ENCODE measurements around the gene GRID1. TPM values are rescaled to one million over a fixed set of nuclear protein-coding genes. Genes with fewer than 3 reads are reported as not detected.

Gene GRID1
- total RNA-seq, 2 donors from 2014 or later, result 0.31 to 1.0 TPM

DNA sequence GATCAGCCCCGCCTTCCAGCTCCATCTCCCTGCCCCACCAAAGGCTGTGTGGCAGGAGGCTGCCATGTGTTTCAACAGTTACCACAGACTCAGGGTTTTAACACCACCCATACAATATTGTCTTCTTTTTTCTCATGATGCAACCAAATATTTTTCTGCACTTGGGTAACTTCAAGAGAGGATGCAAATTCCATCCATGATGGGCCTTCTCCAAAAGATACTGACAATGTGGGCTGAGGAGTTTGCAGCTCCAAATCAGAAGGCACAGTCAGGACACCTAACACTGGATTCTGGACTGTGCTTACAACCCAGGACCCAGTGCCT lies 347.9 kb downstream of the GRID1 start:
- DNase-seq (no peak), ATAC-seq (no peak)
- intact Hi-C loops (cut with DNase I, micrococcal nuclease), result no loop called here

DNA sequence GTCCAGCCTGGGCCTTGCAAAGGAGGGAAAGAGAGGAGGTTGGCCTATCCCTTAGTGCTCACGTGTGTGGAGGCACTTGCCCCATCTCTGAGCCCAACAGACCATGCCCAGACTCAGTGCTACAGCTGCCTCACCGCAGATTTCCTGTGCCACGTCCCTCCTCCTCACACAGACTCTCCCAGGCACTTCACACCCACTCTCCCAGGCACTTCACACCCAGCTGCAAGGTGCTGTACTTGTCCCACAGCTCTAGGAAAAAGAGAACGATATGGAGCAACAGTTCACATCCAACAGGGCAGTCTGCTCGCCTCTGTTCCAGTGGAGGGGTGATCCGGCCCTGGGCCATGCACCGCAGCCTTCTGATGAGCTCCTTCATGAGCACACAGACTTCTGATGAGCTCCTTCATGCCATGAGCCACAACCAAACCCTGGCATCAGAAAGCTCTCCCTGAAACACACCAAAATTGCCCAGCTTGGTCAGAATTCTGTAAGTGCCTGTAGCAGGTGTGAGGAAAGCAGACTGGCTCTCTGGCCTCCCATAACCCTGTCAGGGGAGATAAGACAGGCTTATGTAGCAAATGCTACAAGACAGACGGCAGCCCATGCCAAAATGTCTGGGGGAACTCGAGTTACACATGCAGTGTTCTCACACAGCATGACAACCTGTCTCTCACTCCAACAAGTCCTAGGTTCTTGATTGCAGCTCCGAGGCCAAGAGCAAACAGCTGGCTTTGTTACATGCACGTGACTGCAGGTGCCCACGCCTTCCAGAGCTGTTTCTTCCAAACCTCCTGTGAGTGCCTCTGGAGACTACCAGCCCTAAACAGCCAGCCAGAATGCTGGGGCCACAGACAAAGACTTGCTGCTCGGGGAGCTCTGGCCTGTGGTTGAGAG lies 348.5 kb downstream of the GRID1 start:
- ATAC-seq (no peak), DNase-seq (no peak)
- intact Hi-C loops (cut with DNase I, micrococcal nuclease), result no loop called here

DNA sequence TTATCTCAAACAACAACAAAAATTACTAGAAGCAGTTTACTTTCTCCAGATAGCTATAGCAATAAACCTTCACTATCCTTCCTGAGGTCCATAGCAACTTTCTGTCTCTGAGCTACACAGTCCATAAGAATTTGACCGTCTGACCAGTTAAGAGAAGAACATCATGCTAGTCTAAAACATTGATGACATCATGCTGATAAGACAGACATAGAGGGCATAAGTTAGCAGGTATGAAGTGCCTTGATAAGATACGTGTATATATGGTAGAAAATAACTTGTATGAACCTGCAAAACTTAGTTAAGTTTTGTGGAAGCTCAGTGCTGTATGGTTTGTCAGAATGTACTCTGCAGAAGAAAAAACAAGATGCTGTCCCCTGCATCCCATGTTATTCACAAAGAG lies 353.0 kb downstream of the GRID1 start:
- ATAC-seq (no peak), DNase-seq (no peak)
- intact Hi-C loops (cut with DNase I, micrococcal nuclease), result no loop called here

DNA sequence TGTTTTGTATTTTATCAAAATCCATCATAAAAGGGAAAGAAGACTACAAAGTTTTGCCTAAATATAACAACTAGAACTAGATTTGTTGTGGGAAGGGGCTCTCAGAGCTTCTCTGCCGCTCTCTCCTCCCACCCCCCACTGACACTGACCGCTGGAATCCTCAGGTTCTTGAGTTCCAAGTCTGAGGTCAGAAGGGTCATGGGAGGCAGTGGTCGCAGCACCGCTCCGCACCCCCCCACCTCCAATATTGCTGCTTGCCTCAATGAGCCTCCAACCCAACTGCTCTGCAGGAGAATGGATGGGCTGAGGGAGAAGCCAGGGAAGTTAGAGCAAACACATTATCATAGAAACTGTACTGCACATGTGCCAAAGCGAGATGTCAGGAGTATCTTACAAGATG lies 359.4 kb downstream of the GRID1 start:
- intact Hi-C loops (cut with DNase I, micrococcal nuclease), result no loop called here
- ATAC-seq (no peak), DNase-seq (no peak)

DNA sequence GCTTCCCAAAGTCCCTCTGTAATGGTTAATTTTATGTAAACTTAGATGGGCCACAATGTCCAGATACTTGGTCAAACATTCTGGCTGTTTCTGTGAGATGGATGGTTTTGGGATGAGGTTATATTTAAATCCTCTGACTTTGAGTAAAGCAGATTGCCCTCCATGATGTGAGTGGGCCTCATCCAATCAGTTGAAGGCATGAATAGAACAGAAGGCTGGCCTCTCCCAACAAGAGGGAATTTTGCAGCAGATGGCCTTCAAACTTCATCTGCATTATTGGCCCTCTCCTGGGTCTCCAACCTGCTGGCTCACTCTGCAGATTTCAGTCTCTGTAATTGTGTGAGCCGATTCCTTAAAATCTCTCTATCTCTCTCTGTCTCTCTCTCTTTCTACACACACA lies 362.3 kb downstream of the GRID1 start:
- intact Hi-C loops (cut with DNase I, micrococcal nuclease), result no loop called here
- ATAC-seq, result no peak
- DNase-seq, result no peak

DNA sequence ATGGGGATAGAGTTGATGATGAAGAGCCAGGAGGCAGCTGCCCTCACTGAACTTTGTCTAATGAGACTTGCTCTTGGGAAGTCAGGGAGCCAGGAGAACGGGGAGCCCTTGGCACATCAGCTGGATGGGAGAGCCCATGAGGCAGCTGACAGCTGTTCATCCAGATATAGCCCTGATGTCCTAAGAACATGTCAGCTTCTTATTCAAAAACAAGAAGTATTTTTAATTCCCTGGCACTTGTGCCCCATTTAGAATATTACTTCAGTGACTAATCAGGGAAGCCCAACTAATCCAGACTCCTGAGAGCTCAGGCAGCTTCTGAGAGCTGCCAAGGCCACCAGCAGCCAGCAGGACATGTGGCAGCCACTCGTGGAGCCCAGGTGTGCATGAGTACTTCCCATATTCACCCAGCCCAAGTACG lies 363.4 kb downstream of the GRID1 start:
- intact Hi-C loops (cut with DNase I, micrococcal nuclease), result no loop called here
- ATAC-seq (no peak), DNase-seq (no peak)

- intact Hi-C loops (cut with DNase I, micrococcal nuclease), result no loop called here
- ATAC-seq (no peak), DNase-seq (no peak)
Measured at GRCh38 chr10:86001521-86001920, 365.1 kb downstream of the GRID1 start.

- ATAC-seq (no peak), DNase-seq (no peak)
- intact Hi-C loops (cut with DNase I, micrococcal nuclease), result no loop called here
Measured at GRCh38 chr10:85997544-85997943, 369.1 kb downstream of the GRID1 start.

GRCh38 chr10:85995791-85996190 lies 370.8 kb downstream of the GRID1 start:
- intact Hi-C loops (cut with DNase I, micrococcal nuclease), result no loop called here
- DNase-seq, result peak in 1 of 2 donors; percentile 24
- ATAC-seq, result peak; percentile 43

- ATAC-seq (no peak), DNase-seq (no peak)
- intact Hi-C loops (cut with DNase I, micrococcal nuclease), result no loop called here
Measured at GRCh38 chr10:85993840-85994507, 372.6 kb downstream of the GRID1 start.

GRCh38 chr10:85993140-85993539 lies 373.5 kb downstream of the GRID1 start:
- intact Hi-C loops (cut with DNase I, micrococcal nuclease), result no loop called here
- ATAC-seq, result no peak

GRCh38 chr10:85992324-85992723 lies 374.3 kb downstream of the GRID1 start:
- ATAC-seq (no peak), DNase-seq (no peak)
- intact Hi-C loops (cut with DNase I, micrococcal nuclease), result no loop called here

More at GRCh38 chr10:85993140-85993539, 373.5 kb downstream of the GRID1 start:
- DNase-seq, result no peak

GRCh38 chr10:85986777-85987176 lies 379.8 kb downstream of the GRID1 start:
- no peak for ATAC-seq
- intact Hi-C loops (cut with DNase I, micrococcal nuclease), result no loop called here
- DNase-seq, result no peak

- intact Hi-C loops (cut with DNase I, micrococcal nuclease), result no loop called here
- ATAC-seq (no peak), DNase-seq (no peak)
Measured at GRCh38 chr10:85983051-85983450, 383.5 kb downstream of the GRID1 start.

DNA sequence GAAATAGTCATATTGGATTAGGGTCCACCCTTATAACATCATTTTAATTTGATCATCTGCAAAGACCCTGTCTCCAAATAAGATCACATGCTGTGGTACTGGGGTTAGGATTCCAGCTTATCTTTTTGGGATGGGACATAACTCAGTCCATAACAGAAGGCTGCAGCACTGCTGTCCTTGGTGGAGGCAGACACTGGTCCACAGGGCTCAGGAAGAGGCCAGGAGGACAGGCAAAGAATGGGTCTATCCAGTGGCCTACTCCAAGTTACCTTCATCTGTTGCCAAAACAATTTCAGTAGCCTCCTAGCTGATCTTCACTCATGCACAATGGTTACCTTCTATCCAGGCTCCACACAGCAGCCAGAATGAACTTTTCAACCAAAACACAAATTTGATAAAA lies 387.0 kb downstream of the GRID1 start:
- ATAC-seq (no peak), DNase-seq (no peak)
- intact Hi-C loops (cut with DNase I, micrococcal nuclease), result no loop called here

- ATAC-seq, result no peak
- intact Hi-C loops (cut with DNase I, micrococcal nuclease), result no loop called here
- DNase-seq, result no peak
Measured at GRCh38 chr10:85978566-85979358, 387.8 kb downstream of the GRID1 start.

DNA sequence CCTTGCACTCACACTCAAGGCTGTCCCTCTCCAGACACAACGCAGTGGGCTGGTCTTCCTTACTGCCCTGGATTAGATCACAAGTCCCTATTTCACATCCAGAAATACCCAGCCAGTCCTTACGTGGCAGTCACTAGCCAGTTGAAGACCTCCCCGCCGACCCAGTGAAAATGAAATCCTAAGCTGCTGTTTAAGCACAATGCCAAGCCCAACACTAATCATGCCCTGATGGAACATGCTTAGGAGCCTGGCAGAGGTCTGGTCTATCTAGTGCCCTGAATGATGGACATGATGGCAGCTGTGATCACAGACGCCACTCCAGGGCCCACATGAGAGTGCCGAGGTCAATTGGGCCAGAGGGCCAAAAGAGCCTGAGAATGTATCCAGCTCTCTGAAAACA lies 389.0 kb downstream of the GRID1 start:
- ATAC-seq, result no peak
- intact Hi-C loops (cut with DNase I, micrococcal nuclease), result no loop called here
- DNase-seq, result no peak

DNA sequence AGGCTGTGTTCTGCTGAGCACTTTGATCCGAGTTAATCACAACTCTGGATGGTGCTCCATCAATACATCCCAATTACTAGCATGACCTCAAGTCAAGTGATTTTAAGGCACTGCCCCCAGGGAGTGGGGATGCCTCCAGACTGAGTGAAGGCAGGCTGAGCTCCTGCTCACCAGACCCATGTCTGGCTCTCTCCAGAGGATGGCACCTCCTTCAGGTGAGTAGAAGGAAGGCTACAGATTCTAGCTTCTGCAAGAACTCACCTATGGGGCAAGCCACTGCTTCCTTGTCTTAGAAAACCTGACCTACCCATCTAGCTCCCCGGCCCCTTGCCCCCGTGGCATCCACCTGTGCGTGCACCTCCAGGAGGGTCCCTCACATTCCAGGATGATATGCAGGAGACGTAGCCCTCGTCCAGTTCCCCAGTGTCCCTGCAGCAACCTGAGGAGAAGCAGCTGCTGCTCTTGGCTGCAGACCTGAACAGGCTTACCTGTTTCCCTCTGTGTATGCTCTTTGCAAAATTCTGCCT lies 390.3 kb downstream of the GRID1 start:
- ATAC-seq (no peak), DNase-seq (no peak)
- intact Hi-C loops (cut with DNase I, micrococcal nuclease), result no loop called here

DNA sequence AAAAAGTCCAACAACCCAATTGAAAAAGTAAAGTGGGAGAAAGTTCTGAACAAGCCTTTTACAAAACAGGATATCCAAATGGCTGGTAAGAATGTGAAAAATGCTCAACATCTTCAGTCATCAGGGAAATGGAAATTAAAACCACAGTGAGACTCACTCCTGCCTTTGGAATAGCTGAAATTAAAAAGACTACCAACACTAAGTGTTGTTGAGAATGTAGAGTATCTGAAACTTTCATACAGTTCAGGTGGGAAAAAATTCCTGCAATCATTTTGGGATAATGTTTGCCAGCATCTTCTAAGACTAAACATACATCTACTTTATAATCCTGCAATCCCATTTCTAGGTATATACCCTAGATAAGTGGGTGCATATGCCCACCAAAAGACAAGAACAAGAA lies 395.1 kb downstream of the GRID1 start:
- DNase-seq (no peak), ATAC-seq (no peak)
- intact Hi-C loops (cut with DNase I, micrococcal nuclease), result no loop called here

GRCh38 chr10:85967594-85967993 lies 399.0 kb downstream of the GRID1 start:
- DNase-seq (no peak), ATAC-seq (no peak)
- intact Hi-C loops (cut with DNase I, micrococcal nuclease), result no loop called here
